Neural cell (in vitro differentiated cells): ENCODE data around the gene TCEAL4.

Experiments
- CTCF ChIP-seq: fragments of 450-650 bp; IDR thresholded peaks from 2 replicates; pipeline ENCODE4 v1.5.1; 2014; ENCODE audit warnings: antibody characterized with exemption, mild to moderate bottlenecking, moderate library complexity; ENCODE audit not compliant: poor library complexity, severe bottlenecking
- EP300 ChIP-seq: fragments of 450-650 bp; conservative IDR thresholded peaks from 2 replicates; pipeline ENCODE4 v1.6.1; 2014; ENCODE audit warnings: antibody characterized with exemption, mild to moderate bottlenecking, moderate library complexity; ENCODE audit not compliant: poor library complexity, severe bottlenecking
- EZH2 ChIP-seq: fragments of 200-600, 300-800 bp; shearing (Covaris generic), sonication (generic); IDR thresholded peaks from 2 replicates; pipeline ENCODE4 v1.6.1; 2014; ENCODE audit warnings: antibody characterized with exemption, low read length, borderline replicate concordance, mild to moderate bottlenecking; ENCODE audit not compliant: insufficient read depth, poor library complexity, severe bottlenecking
- MXI1 ChIP-seq: fragments of 450-650 bp; conservative IDR thresholded peaks from 2 replicates; pipeline ENCODE4 v1.6.1; 2014; ENCODE audit warnings: antibody characterized with exemption, mild to moderate bottlenecking; ENCODE audit not compliant: poor library complexity, severe bottlenecking
- POLR2AphosphoS5 ChIP-seq: IDR thresholded peaks from 2 replicates; pipeline ENCODE4 v1.6.1; 2012
- RAD21 ChIP-seq: fragments of 450-650 bp; conservative IDR thresholded peaks from 2 replicates; pipeline ENCODE4 v1.6.1; 2014; ENCODE audit warnings: antibody characterized with exemption, mild to moderate bottlenecking, moderate library complexity
- REST ChIP-seq: IDR thresholded peaks from 2 replicates; pipeline ENCODE4 v1.6.1; 2012; ENCODE audit warnings: borderline replicate concordance
- SMC3 ChIP-seq: fragments of 450-650 bp; conservative IDR thresholded peaks from 2 replicates; pipeline ENCODE4 v1.6.1; 2014; ENCODE audit warnings: antibody characterized with exemption, mild to moderate bottlenecking, moderate library complexity; ENCODE audit not compliant: poor library complexity
- TAF1 ChIP-seq: IDR thresholded peaks from 2 replicates; pipeline ENCODE4 v1.6.1; 2012; ENCODE audit warnings: low read depth

GRCh38 chrX:103614999-103615398, 29.7 kb downstream of the TCEAL4 start:
- TF ChIP-seq RAD21 (no peak), CTCF (no peak), EZH2 (no peak), MXI1 (no peak), TAF1 (no peak), EP300 (no peak), POLR2AphosphoS5 (no peak), SMC3 (no peak), REST (no peak)
